ENCODE measurements around the gene FREM1. TPM values are rescaled to one million over a fixed set of nuclear protein-coding genes. Genes with fewer than 3 reads are reported as not detected.

FREM1 gene
- polyA plus RNA-seq, 1 of the 3 experiments (the other 2 are of a cell fraction), result 0.26 TPM

- Histone ChIP-seq H3K9ac (no peak overlapping the region), H3F3A (replicated peaks; ENCODE audit: insufficient read depth) (no peaks in the 10 kb centered on the region), H3K79me2 (ENCODE audit: insufficient read depth) (no peaks in the 10 kb centered on the region), H3K4me1 (ENCODE audit: control insufficient read depth in 1 of 2, insufficient read depth in 2 of 2, low read depth in 1 of 2, low read length in 1 of 2) (peaks cover 5 to 20% of the 10 kb centered on the region in 2 experiments), H3K27me3 (ENCODE audit: insufficient read depth) (no peaks in the 10 kb centered on the region), H2AFZ (ENCODE audit: low read depth) (no peak overlapping the region), H3K36me3 (replicated peaks in 1 of 2; ENCODE audit: control insufficient read depth in 1 of 2, insufficient read depth in 2 of 2, low read length in 1 of 2) (no peaks in the 10 kb centered on the region), H3K27ac (ENCODE audit: low read depth in 2 of 2, low read length in 1 of 2) (no peak overlapping the region), H3K4me3 (ENCODE audit: low read depth in 2 of 2, low read length in 1 of 2) (no peak overlapping the region), H3K9me3 (no peaks in the 10 kb centered on the region), H3K9me2 (no peaks in the 10 kb centered on the region), H3K4me2 (no peak overlapping the region), H4K20me1 (ENCODE audit: insufficient read depth) (no peaks in the 10 kb centered on the region)
- DNase-seq, result no peak
- POLR2A ChIA-PET, result no interaction called here
- CTCF ChIA-PET, result interaction anchor here (0.7 to 1.4 kb wide), 3 partner anchors 10 to 29 kb away, joined by 3 read pairs; no protein-coding TSS in a partner anchor
- TF ChIP-seq MXI1 (IDR thresholded peaks at IDR 0.05; ENCODE audit: low read depth, low read length) (no peak), TEAD4 (IDR thresholded peaks at IDR 0.05; ENCODE audit: borderline replicate concordance, insufficient read depth) (no peak), USF2 (IDR thresholded peaks at IDR 0.05; ENCODE audit: borderline replicate concordance, low read depth, low read length) (no peak), NRF1 (IDR thresholded peaks at IDR 0.05; ENCODE audit: low read depth, low read length) (no peak), GATA2 (CRISPR knock-in tag; IDR thresholded peaks at IDR 0.05) (no peak), USF1 (IDR thresholded peaks at IDR 0.05; ENCODE audit: borderline replicate concordance, low read depth) (no peak)
- WGBS (ENCODE audit: low lambda C conversion rate), result 85% methylated on average over 1 of the region's 1 CpG
Observed at GRCh38 chr9:14913366-14913765, 3.1 kb upstream of the FREM1 start.

GRCh38 chr9:14912859-14913258 is 2.6 kb upstream of the FREM1 start:
- no peak overlapping the region for H2AFZ ChIP-seq (ENCODE audit: low read depth)

GRCh38 chr9:14911046-14911445 is 818 bp upstream of the FREM1 start:
- TF ChIP-seq JUND (IDR thresholded peaks at IDR 0.05) (no peak), CHD2 (IDR thresholded peaks at IDR 0.05; ENCODE audit: low read length, partially characterized antibody) (no peak), SMC3 (IDR thresholded peaks at IDR 0.05; ENCODE audit: low read depth, low read length) (no peak), TEAD4 (IDR thresholded peaks at IDR 0.05; ENCODE audit: borderline replicate concordance, insufficient read depth) (no peak), EZH2phosphoT487 (IDR thresholded peaks at IDR 0.05; ENCODE audit: borderline replicate concordance, low read depth) (no peak), USF2 (IDR thresholded peaks at IDR 0.05; ENCODE audit: borderline replicate concordance, low read depth, low read length) (no peak), POLR2AphosphoS5 (IDR thresholded peaks at IDR 0.05; ENCODE audit: low read depth, low read length) (no peak), RFX5 (IDR thresholded peaks at IDR 0.05; ENCODE audit: low read length) (no peak), IRF3 (IDR thresholded peaks at IDR 0.05; ENCODE audit: low read depth, low read length) (no peak)
- Histone ChIP-seq H4K20me1 (ENCODE audit: insufficient read depth) (no peaks in the 10 kb centered on the region), H3F3A (replicated peaks; ENCODE audit: insufficient read depth) (no peaks in the 10 kb centered on the region), H3K9ac (no peak overlapping the region), H3K4me3 (ENCODE audit: low read depth in 2 of 2, low read length in 1 of 2) (no peak overlapping the region), H3K9me2 (no peaks in the 10 kb centered on the region), H3K4me1 (ENCODE audit: control insufficient read depth in 1 of 2, insufficient read depth in 2 of 2, low read depth in 1 of 2, low read length in 1 of 2) (peaks cover 5 to 35% of the 10 kb centered on the region in 2 experiments), H3K36me3 (replicated peaks in 1 of 2; ENCODE audit: control insufficient read depth in 1 of 2, insufficient read depth in 2 of 2, low read length in 1 of 2) (no peaks in the 10 kb centered on the region), H3K27ac (ENCODE audit: low read depth in 2 of 2, low read length in 1 of 2) (peak overlapping the region in 1 of 2 experiments; percentile 87; a peak in 2 of 4 replicates), H3K27me3 (ENCODE audit: insufficient read depth) (no peaks in the 10 kb centered on the region), H3K9me3 (no peaks in the 10 kb centered on the region), H3K79me2 (ENCODE audit: insufficient read depth) (no peaks in the 10 kb centered on the region), H3K4me2 (no peak overlapping the region), H2AFZ (ENCODE audit: low read depth) (no peak overlapping the region)
- 91% methylated on average over 2 of the region's 2 CpGs for WGBS (ENCODE audit: low lambda C conversion rate)
- ChIA-PET POLR2A (no interaction called here), CTCF (interaction anchor here (0.8 kb wide), 1 partner anchor 9 kb away, joined by 4 read pairs; no protein-coding TSS in a partner anchor)
- no peak for DNase-seq

More at GRCh38 chr9:14912859-14913258, 2.6 kb upstream of the FREM1 start:
- TF ChIP-seq SMC3 (IDR thresholded peaks at IDR 0.05; ENCODE audit: low read depth, low read length), result no peak
- H3F3A ChIP-seq (replicated peaks; ENCODE audit: insufficient read depth), result no peaks in the 10 kb centered on the region
- H3K4me3 ChIP-seq (ENCODE audit: low read depth in 2 of 2, low read length in 1 of 2), result no peak overlapping the region
- CTCF ChIA-PET, result no interaction called here
- H3K27me3 ChIP-seq (ENCODE audit: insufficient read depth), result no peaks in the 10 kb centered on the region
- no peak for DNase-seq
- no peaks in the 10 kb centered on the region for H3K79me2 ChIP-seq (ENCODE audit: insufficient read depth)
- no peak overlapping the region for H3K9ac ChIP-seq
- no peaks in the 10 kb centered on the region for H3K9me2 ChIP-seq
- no peaks in the 10 kb centered on the region for H4K20me1 ChIP-seq (ENCODE audit: insufficient read depth)
- POLR2A ChIA-PET, result no interaction called here
- H3K4me2 ChIP-seq, result no peak overlapping the region
- no peak overlapping the region; a peak in 1 of 4 replicates for H3K27ac ChIP-seq (ENCODE audit: low read depth in 2 of 2, low read length in 1 of 2)
- H3K4me1 ChIP-seq (ENCODE audit: control insufficient read depth in 1 of 2, insufficient read depth in 2 of 2, low read depth in 1 of 2, low read length in 1 of 2), result peaks cover 5 to 24% of the 10 kb centered on the region in 2 experiments
- no peaks in the 10 kb centered on the region for H3K9me3 ChIP-seq
- WGBS (ENCODE audit: low lambda C conversion rate), result 79% methylated on average over 6 of the region's 6 CpGs
- H3K36me3 ChIP-seq (replicated peaks in 1 of 2; ENCODE audit: control insufficient read depth in 1 of 2, insufficient read depth in 2 of 2, low read length in 1 of 2), result no peaks in the 10 kb centered on the region
